C4-2B (cell line): Measurements from ENCODE around the gene DOCK11.
A peak's percentile ranks its signal among the peaks of the same experiment; 100 is the strongest.

ENCODE experiments used
- H3K27ac ChIP-seq: fragments of 450-650 bp; 2 replicates; pipeline ENCODE4 v1.5.1; 2017
- CTCF ChIP-seq: fragments of 450-650 bp; conservative IDR thresholded peaks from 2 replicates; pipeline ENCODE4 v1.5.1; 2017; ENCODE audit warnings: mild to moderate bottlenecking
- ZFX ChIP-seq: fragments of 450-650 bp; IDR thresholded peaks from 2 replicates; pipeline ENCODE4 v1.6.1; 2017

The DOCK11 gene

GRCh38 chrX:118679290-118679689 lies 183.7 kb downstream of the DOCK11 start:
- TF ChIP-seq CTCF (peak; percentile 8; the same call in 1 of the 2 replicates), ZFX (no peak)
- H3K27ac ChIP-seq, result no peak overlapping the region

- TF ChIP-seq CTCF (no peak), ZFX (no peak)
- H3K27ac ChIP-seq, result no peak overlapping the region
Observed at GRCh38 chrX:118682258-118683014, 186.8 kb downstream of the DOCK11 start.

GRCh38 chrX:118685393-118685792 lies 189.8 kb downstream of the DOCK11 start:
- TF ChIP-seq ZFX (no peak), CTCF (no peak)
- H3K27ac ChIP-seq, result no peak overlapping the region

GRCh38 chrX:118688935-118689334 lies 193.3 kb downstream of the DOCK11 start:
- TF ChIP-seq CTCF (no peak), ZFX (no peak)
- no peak overlapping the region for H3K27ac ChIP-seq

GRCh38 chrX:118693843-118694242 lies 198.2 kb downstream of the DOCK11 start:
- no peak for TF ChIP-seq CTCF
- no peak for TF ChIP-seq ZFX
- no peak overlapping the region for H3K27ac ChIP-seq

- TF ChIP-seq ZFX (no peak), CTCF (no peak)
- H3K27ac ChIP-seq, result no peak overlapping the region
Observed at GRCh38 chrX:118694638-118695037, 199.0 kb downstream of the DOCK11 start.

- TF ChIP-seq ZFX (no peak), CTCF (no peak)
- no peak overlapping the region for H3K27ac ChIP-seq
Observed at GRCh38 chrX:118698516-118699170, 203.0 kb downstream of the DOCK11 start.
